Measurements from ENCODE around the gene SYNJ1.
"Not testable (repeated sequence)": the region's sequence is repeated elsewhere in the genome, so short reads cannot be mapped to it uniquely, and the experiment has no call there.

Gene SYNJ1

DNA sequence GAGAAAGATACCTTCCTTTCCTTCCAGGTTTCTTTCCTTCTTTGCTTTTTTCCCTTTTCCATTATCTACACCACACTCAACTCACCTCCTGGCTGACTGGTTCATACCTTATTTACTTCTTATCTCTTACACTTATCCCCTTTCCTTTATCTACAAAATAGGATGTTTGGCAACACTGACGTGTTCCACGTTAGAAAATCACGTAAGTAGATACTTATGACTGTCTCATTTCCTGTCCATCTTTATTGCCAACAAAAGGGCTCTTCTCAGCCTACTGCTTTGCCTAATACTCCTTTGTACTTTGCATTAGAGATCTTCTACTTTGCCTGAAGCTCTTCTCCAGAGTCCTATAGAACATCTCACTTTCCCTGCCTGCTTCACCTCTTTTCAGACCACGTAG is 25.1 kb downstream of the SYNJ1 start:
- peak; percentile 39 for DNase-seq (ENCODE audit: low read depth)
- TF ChIP-seq, protein P1, sequence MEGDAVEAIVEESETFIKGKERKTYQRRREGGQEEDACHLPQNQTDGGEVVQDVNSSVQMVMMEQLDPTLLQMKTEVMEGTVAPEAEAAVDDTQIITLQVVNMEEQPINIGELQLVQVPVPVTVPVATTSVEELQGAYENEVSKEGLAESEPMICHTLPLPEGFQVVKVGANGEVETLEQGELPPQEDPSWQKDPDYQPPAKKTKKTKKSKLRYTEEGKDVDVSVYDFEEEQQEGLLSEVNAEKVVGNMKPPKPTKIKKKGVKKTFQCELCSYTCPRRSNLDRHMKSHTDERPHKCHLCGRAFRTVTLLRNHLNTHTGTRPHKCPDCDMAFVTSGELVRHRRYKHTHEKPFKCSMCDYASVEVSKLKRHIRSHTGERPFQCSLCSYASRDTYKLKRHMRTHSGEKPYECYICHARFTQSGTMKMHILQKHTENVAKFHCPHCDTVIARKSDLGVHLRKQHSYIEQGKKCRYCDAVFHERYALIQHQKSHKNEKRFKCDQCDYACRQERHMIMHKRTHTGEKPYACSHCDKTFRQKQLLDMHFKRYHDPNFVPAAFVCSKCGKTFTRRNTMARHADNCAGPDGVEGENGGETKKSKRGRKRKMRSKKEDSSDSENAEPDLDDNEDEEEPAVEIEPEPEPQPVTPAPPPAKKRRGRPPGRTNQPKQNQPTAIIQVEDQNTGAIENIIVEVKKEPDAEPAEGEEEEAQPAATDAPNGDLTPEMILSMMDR (IDR thresholded peaks at IDR 0.05; ENCODE audit: control insufficient read depth, insufficient read depth, low read depth, low read length, missing control alignments), result no peak
- no peak overlapping the region for H3K4me3 ChIP-seq (ENCODE audit: control insufficient read depth, low read depth, low read length)

DNA sequence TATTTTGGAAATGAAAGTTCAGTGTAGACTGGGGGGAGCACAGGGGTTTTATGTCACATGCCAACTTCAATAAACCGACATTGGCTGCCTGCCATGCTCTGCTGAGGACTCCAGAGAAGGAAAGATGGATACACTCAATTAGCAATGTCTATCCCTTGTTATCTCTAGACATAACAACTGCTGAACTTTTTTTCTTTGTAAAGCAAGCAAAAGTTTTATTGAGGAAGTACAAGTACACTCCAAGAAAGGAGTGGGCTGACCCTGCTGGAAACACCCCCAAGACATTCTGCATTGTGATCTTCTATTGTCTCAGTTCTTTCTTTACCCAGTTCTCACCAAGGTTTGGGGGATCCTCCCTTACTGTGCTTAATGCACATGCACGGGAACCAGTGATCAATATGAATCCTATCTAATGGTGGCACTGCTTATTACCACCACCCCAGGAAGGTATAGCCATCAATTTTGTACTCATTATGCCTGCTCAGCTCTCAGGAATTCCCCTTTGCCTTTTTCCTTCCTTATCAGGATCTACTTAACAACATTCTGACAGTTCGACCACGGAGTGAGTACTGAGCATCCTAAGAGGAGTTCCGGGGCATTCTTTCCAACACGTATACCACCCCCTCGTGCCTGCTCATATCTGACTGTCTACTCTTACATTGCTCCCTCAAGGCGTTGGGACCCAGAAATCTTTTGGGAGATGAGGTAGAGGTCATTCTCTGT is 28.7 kb downstream of the SYNJ1 start:
- TF ChIP-seq, protein P1 (IDR thresholded peaks at IDR 0.05; ENCODE audit: control insufficient read depth, insufficient read depth, low read depth, low read length, missing control alignments), result no peak
- no peak for DNase-seq (ENCODE audit: low read depth)
- no peak overlapping the region for H3K4me3 ChIP-seq (ENCODE audit: control insufficient read depth, low read depth, low read length)

DNA sequence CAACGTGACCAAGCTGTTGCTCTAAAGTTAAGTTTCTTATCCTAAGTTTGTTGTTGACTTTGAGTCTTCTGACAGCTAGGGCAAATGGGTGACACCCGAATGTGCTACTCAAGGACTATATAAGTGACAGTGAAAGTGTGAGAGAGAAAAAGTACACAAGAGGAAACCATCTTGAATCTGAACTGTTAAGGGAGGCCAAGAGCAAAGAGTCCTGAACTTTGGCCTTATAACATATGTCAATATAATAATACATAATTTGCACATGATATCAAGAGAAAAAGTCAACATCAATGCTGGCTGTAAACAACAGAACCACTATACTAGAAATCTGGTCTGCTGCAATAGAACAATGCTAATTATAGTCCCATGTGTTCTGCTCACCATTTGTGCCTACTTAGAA is 29.5 kb downstream of the SYNJ1 start:
- no peak for DNase-seq (ENCODE audit: low read depth)
- no peak overlapping the region for H3K4me3 ChIP-seq (ENCODE audit: control insufficient read depth, low read depth, low read length)
- TF ChIP-seq, protein P1 (IDR thresholded peaks at IDR 0.05; ENCODE audit: control insufficient read depth, insufficient read depth, low read depth, low read length, missing control alignments), result no peak

DNA sequence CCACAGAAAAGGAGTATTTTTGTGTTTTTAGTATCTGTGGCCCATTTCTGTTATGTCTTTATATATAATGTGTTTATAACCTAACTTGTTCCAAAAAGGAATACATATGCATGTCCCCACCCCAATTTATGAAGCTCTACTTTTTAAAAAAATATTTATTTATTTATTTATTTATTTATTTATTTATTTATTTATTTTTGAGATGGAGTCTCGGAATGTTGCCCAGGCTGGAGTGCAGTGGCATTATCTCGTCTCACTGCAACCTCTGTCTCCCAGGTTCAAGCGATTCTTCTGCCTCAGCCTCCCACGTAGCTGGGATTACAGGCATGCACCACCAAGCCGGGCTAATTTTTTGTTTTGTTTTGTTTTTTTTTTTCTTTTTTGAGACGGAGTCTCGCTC is 32.3 kb downstream of the SYNJ1 start:
- not testable (repeated sequence) for DNase-seq (ENCODE audit: low read depth); H3K4me3 ChIP-seq (ENCODE audit: control insufficient read depth, low read depth, low read length)

DNA sequence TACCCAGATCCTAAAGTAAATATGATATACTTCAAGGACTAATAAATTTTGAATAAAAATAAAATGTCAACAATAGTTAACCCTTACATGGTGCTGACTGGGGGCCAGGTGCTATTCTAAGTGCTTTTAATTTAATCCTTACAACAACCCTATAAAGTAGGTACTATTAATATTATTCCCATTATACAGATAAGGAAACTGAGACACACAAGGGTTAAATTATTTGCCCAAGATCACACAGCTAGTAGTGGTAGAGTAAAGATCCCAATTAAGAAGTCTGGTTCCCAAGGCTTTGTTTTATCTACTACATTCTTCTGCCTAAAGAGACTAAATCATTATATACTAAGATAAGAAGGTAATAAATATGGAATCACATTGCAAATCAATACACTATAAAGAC is 34.2 kb downstream of the SYNJ1 start:
- TF ChIP-seq, protein P1 (IDR thresholded peaks at IDR 0.05; ENCODE audit: control insufficient read depth, insufficient read depth, low read depth, low read length, missing control alignments), result no peak
- no peak for DNase-seq (ENCODE audit: low read depth)
- H3K4me3 ChIP-seq (ENCODE audit: control insufficient read depth, low read depth, low read length), result no peak overlapping the region

DNA sequence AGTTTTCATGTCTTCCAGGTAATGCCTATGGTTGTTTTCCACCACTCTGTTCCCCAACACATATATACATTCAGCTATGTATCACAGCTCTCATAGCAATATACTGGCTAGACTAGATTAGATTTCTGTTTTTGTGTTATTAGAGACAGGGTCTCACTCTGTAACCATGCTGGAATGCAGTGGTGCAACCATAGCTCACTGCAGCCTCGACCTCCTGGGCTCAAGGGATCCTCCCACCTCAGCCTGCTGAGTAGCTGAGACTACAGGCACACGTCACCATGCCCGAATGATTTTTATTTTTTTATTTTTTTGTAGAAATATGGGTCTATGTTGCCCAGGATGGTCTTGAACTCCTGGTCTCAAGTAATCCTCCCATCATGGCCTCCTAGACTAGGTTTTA is 37.7 kb downstream of the SYNJ1 start:
- no peak for DNase-seq (ENCODE audit: low read depth)
- no peak overlapping the region for H3K4me3 ChIP-seq (ENCODE audit: control insufficient read depth, low read depth, low read length)
- TF ChIP-seq, protein P1 (IDR thresholded peaks at IDR 0.05; ENCODE audit: control insufficient read depth, insufficient read depth, low read depth, low read length, missing control alignments), result no peak

DNA sequence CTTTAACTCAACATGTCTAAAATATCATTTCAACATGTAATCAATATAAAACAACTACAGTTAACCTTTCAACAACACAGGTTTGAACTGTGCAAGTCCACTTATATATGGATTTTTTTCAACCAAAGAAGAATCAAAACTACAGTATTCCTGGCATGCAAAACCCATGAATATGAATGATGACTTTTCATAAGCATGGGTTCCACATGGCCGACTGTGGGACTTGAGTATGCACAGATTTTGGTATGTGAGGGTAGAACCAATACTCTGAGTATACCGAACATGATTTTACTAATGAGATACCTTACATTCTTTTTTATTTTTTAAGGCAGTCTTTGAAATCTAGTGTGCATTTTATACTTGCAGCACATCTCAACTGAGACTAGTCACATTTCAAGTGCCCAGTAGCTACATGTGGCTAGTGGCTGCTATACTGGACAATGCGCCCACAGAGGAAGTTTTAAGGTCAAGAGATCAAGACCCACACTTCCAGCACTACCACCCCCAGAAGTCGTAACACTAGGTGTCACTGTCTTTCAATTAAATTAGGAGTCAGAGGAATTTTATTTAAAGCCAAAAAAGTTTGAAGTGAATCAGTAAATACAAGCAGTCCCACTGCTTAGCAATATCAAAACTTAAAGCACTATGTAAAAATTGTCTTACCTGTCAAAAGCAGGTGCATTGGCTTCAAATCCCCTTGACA is 40.0 kb downstream of the SYNJ1 start:
- H3K4me3 ChIP-seq (ENCODE audit: control insufficient read depth, low read depth, low read length), result no peak overlapping the region
- TF ChIP-seq, protein P1 (IDR thresholded peaks at IDR 0.05; ENCODE audit: control insufficient read depth, insufficient read depth, low read depth, low read length, missing control alignments), result no peak
- no peak for DNase-seq (ENCODE audit: low read depth)

Measured in AG09309 (cell line).